Transverse colon (tissue), 4 donors: ENCODE measurements around the gene TMEM98.

ENCODE experiments used
- CTCF ChIP-seq, 5 experiments: fragments of 200-600 bp in 3 of 5; fragments of 450-650 bp in 2 of 5; sonication (generic) in 3 of 5; IDR thresholded peaks; 1 replicate in 2 of 5; 2 replicates in 3 of 5; pipeline ENCODE4 v1.5.1; 2016 to 2017; ENCODE audit warnings: antibody characterized with exemption in 5 of 5, inconsistent platforms in 3 of 5, mild to moderate bottlenecking in 2 of 5, moderate library complexity in 1 of 5
- POLR2A ChIP-seq: fragments of 450-650 bp; IDR thresholded peaks from one replicate; pipeline ENCODE4 v1.6.1; 2016; ENCODE audit warnings: antibody characterized with exemption, mild to moderate bottlenecking, moderate library complexity
- POLR2AphosphoS5 ChIP-seq, 3 donors: sonication (generic); formaldehyde crosslinking; IDR thresholded peaks; one replicate each; pipeline ENCODE4 v1.6.1; 2016; ENCODE audit warnings: antibody characterized with exemption in 3 of 3

- no peak for TF ChIP-seq CTCF (IDR thresholded peaks at IDR 0.05)
- TF ChIP-seq POLR2AphosphoS5 (IDR thresholded peaks at IDR 0.05) = no peak
- TF ChIP-seq POLR2A = no peak
These were observed 36.6 kb downstream of the TMEM98 start for GRCh38 chr17:32964541-32964940.
